ENCODE measurements around the gene CFAP299. TPM values are rescaled to one million over a fixed set of nuclear protein-coding genes. Genes with fewer than 3 reads are reported as not detected.
"Not testable (repeated sequence)": the region's sequence is repeated elsewhere in the genome, so short reads cannot be mapped to it uniquely, and the experiment has no call there.

The CFAP299 gene
- total RNA-seq, 1 donor from 2014 or later, result not detected

- intact Hi-C loops (cut with micrococcal nuclease), result no loop called here
- H3K9me3 Mint-ChIP-seq, result no peaks in the 10 kb centered on the region
- H3K4me1 Mint-ChIP-seq (ENCODE audit: low read depth), result no peaks in the 10 kb centered on the region
- no peak for DNase-seq (ENCODE audit: low spot score)
- peaks cover 19% of the 10 kb centered on the region for H3K27me3 Mint-ChIP-seq (ENCODE audit: insufficient read depth)
- H3K36me3 Mint-ChIP-seq (ENCODE audit: low read depth), result no peaks in the 10 kb centered on the region
- no peak overlapping the region for H3K27ac Mint-ChIP-seq
- H3K4me3 Mint-ChIP-seq, result no peak overlapping the region
Observed at GRCh38 chr4:80309294-80310004, 26.1 kb upstream of the CFAP299 start.

GRCh38 chr4:80311130-80311529 lies 24.4 kb upstream of the CFAP299 start:
- Mint-ChIP-seq H3K27me3 (ENCODE audit: insufficient read depth) (peaks cover 14% of the 10 kb centered on the region), H3K27ac (no peak overlapping the region), H3K9me3 (no peaks in the 10 kb centered on the region), H3K4me1 (ENCODE audit: low read depth) (no peaks in the 10 kb centered on the region), H3K36me3 (ENCODE audit: low read depth) (no peaks in the 10 kb centered on the region), H3K4me3 (no peak overlapping the region)
- intact Hi-C loops (cut with micrococcal nuclease), result no loop called here
- no peak for DNase-seq (ENCODE audit: low spot score)

GRCh38 chr4:80312124-80312523 lies 23.4 kb upstream of the CFAP299 start:
- no peak overlapping the region for H3K27ac Mint-ChIP-seq
- H3K9me3 Mint-ChIP-seq, result no peaks in the 10 kb centered on the region
- peaks cover 4% of the 10 kb centered on the region for H3K27me3 Mint-ChIP-seq (ENCODE audit: insufficient read depth)
- no peaks in the 10 kb centered on the region for H3K36me3 Mint-ChIP-seq (ENCODE audit: low read depth)
- intact Hi-C loops (cut with micrococcal nuclease), result no loop called here
- no peaks in the 10 kb centered on the region for H3K4me1 Mint-ChIP-seq (ENCODE audit: low read depth)
- no peak for DNase-seq (ENCODE audit: low spot score)
- H3K4me3 Mint-ChIP-seq, result no peak overlapping the region

- no peak for DNase-seq (ENCODE audit: low spot score)
- H3K4me1 Mint-ChIP-seq (ENCODE audit: low read depth), result no peaks in the 10 kb centered on the region
- intact Hi-C loops (cut with micrococcal nuclease), result no loop called here
- H3K27me3 Mint-ChIP-seq (ENCODE audit: insufficient read depth), result peaks cover 6% of the 10 kb centered on the region
- H3K36me3 Mint-ChIP-seq (ENCODE audit: low read depth), result no peaks in the 10 kb centered on the region
- H3K9me3 Mint-ChIP-seq, result no peaks in the 10 kb centered on the region
- no peak overlapping the region for H3K27ac Mint-ChIP-seq
- no peak overlapping the region for H3K4me3 Mint-ChIP-seq
Observed at GRCh38 chr4:80313627-80314026, 21.9 kb upstream of the CFAP299 start.

- H3K27me3 Mint-ChIP-seq (ENCODE audit: insufficient read depth), result peaks cover 10% of the 10 kb centered on the region
- H3K4me3 Mint-ChIP-seq; intact Hi-C loops (cut with micrococcal nuclease); H3K27ac Mint-ChIP-seq; DNase-seq (ENCODE audit: low spot score); H3K36me3 Mint-ChIP-seq (ENCODE audit: low read depth); H3K4me1 Mint-ChIP-seq (ENCODE audit: low read depth); H3K9me3 Mint-ChIP-seq: not testable (repeated sequence)
Observed at GRCh38 chr4:80315848-80316247, 19.7 kb upstream of the CFAP299 start.

GRCh38 chr4:80321341-80321740 lies 14.2 kb upstream of the CFAP299 start:
- Mint-ChIP-seq H3K27ac (no peak overlapping the region), H3K27me3 (ENCODE audit: insufficient read depth) (peaks cover 14% of the 10 kb centered on the region), H3K9me3 (no peaks in the 10 kb centered on the region), H3K4me1 (ENCODE audit: low read depth) (no peaks in the 10 kb centered on the region), H3K4me3 (no peak overlapping the region), H3K36me3 (ENCODE audit: low read depth) (no peaks in the 10 kb centered on the region)
- DNase-seq (ENCODE audit: low spot score), result no peak
- intact Hi-C loops (cut with micrococcal nuclease), result no loop called here

- Mint-ChIP-seq H3K4me1 (ENCODE audit: low read depth) (no peaks in the 10 kb centered on the region), H3K27ac (no peak overlapping the region), H3K4me3 (no peak overlapping the region), H3K27me3 (ENCODE audit: insufficient read depth) (peaks cover 14% of the 10 kb centered on the region), H3K9me3 (no peaks in the 10 kb centered on the region), H3K36me3 (ENCODE audit: low read depth) (no peaks in the 10 kb centered on the region)
- DNase-seq (ENCODE audit: low spot score), result no peak
- intact Hi-C loops (cut with micrococcal nuclease), result no loop called here
Observed at GRCh38 chr4:80321776-80322175, 13.8 kb upstream of the CFAP299 start.

- Mint-ChIP-seq H3K27me3 (ENCODE audit: insufficient read depth) (peaks cover 14% of the 10 kb centered on the region), H3K27ac (no peak overlapping the region), H3K9me3 (no peaks in the 10 kb centered on the region), H3K36me3 (ENCODE audit: low read depth) (no peaks in the 10 kb centered on the region), H3K4me1 (ENCODE audit: low read depth) (no peaks in the 10 kb centered on the region), H3K4me3 (no peak overlapping the region)
- no peak for DNase-seq (ENCODE audit: low spot score)
- intact Hi-C loops (cut with micrococcal nuclease), result no loop called here
Observed at GRCh38 chr4:80322716-80323115, 12.8 kb upstream of the CFAP299 start.

- Mint-ChIP-seq H3K27ac (no peak overlapping the region), H3K4me1 (ENCODE audit: low read depth) (no peaks in the 10 kb centered on the region), H3K27me3 (ENCODE audit: insufficient read depth) (peaks cover 10% of the 10 kb centered on the region), H3K36me3 (ENCODE audit: low read depth) (no peaks in the 10 kb centered on the region), H3K4me3 (no peak overlapping the region), H3K9me3 (no peaks in the 10 kb centered on the region)
- intact Hi-C loops (cut with micrococcal nuclease), result no loop called here
- DNase-seq (ENCODE audit: low spot score), result no peak
Observed at GRCh38 chr4:80324171-80324570, 11.4 kb upstream of the CFAP299 start.

GRCh38 chr4:80331693-80332092 lies 3.8 kb upstream of the CFAP299 start:
- Mint-ChIP-seq H3K27me3 (ENCODE audit: insufficient read depth) (peaks cover 20% of the 10 kb centered on the region), H3K9me3 (no peaks in the 10 kb centered on the region), H3K27ac (no peak overlapping the region), H3K36me3 (ENCODE audit: low read depth) (no peaks in the 10 kb centered on the region), H3K4me3 (no peak overlapping the region), H3K4me1 (ENCODE audit: low read depth) (peaks cover 7% of the 10 kb centered on the region)
- intact Hi-C loops (cut with micrococcal nuclease), result no loop called here
- DNase-seq (ENCODE audit: low spot score), result no peak

GRCh38 chr4:80333121-80333520 lies 2.4 kb upstream of the CFAP299 start:
- intact Hi-C loops (cut with micrococcal nuclease), result no loop called here
- no peak overlapping the region for H3K27ac Mint-ChIP-seq
- peaks cover 24% of the 10 kb centered on the region for H3K27me3 Mint-ChIP-seq (ENCODE audit: insufficient read depth)
- peaks cover 7% of the 10 kb centered on the region for H3K4me1 Mint-ChIP-seq (ENCODE audit: low read depth)
- no peaks in the 10 kb centered on the region for H3K9me3 Mint-ChIP-seq
- H3K4me3 Mint-ChIP-seq, result no peak overlapping the region
- H3K36me3 Mint-ChIP-seq (ENCODE audit: low read depth), result no peaks in the 10 kb centered on the region
- DNase-seq (ENCODE audit: low spot score), result no peak

- Mint-ChIP-seq H3K4me1 (ENCODE audit: low read depth) (peaks cover 7% of the 10 kb centered on the region), H3K27ac (no peak overlapping the region), H3K9me3 (no peaks in the 10 kb centered on the region), H3K36me3 (ENCODE audit: low read depth) (no peaks in the 10 kb centered on the region), H3K4me3 (no peak overlapping the region), H3K27me3 (ENCODE audit: insufficient read depth) (peaks cover 24% of the 10 kb centered on the region)
- intact Hi-C loops (cut with micrococcal nuclease), result no loop called here
- no peak for DNase-seq (ENCODE audit: low spot score)
Observed at GRCh38 chr4:80334568-80334967, 962 bp upstream of the CFAP299 start.

- peaks cover 24% of the 10 kb centered on the region for H3K27me3 Mint-ChIP-seq (ENCODE audit: insufficient read depth)
- no peak overlapping the region for H3K27ac Mint-ChIP-seq
- intact Hi-C loops (cut with micrococcal nuclease), result loop anchor here (5.0 kb wide), 1 partner anchor 68 kb away; the partner anchor contains the start of gene FGF5
- peak overlapping the region; percentile 58 for H3K4me3 Mint-ChIP-seq
- peaks cover 7% of the 10 kb centered on the region for H3K4me1 Mint-ChIP-seq (ENCODE audit: low read depth)
- no peaks in the 10 kb centered on the region for H3K9me3 Mint-ChIP-seq
- DNase-seq (ENCODE audit: low spot score), result no peak
- no peaks in the 10 kb centered on the region for H3K36me3 Mint-ChIP-seq (ENCODE audit: low read depth)
Observed at GRCh38 chr4:80335226-80335553, 340 bp upstream of the CFAP299 start.

GRCh38 chr4:80336582-80336981 lies 1.1 kb downstream of the CFAP299 start:
- DNase-seq (ENCODE audit: low spot score), result no peak
- peaks cover 7% of the 10 kb centered on the region for H3K4me1 Mint-ChIP-seq (ENCODE audit: low read depth)
- no peak overlapping the region for H3K27ac Mint-ChIP-seq
- peaks cover 24% of the 10 kb centered on the region for H3K27me3 Mint-ChIP-seq (ENCODE audit: insufficient read depth)
- H3K4me3 Mint-ChIP-seq, result no peak overlapping the region
- H3K9me3 Mint-ChIP-seq, result no peaks in the 10 kb centered on the region
- H3K36me3 Mint-ChIP-seq (ENCODE audit: low read depth), result no peaks in the 10 kb centered on the region
- intact Hi-C loops (cut with micrococcal nuclease), result loop anchor here (5.0 kb wide), 1 partner anchor 69 kb away; the partner anchor contains the start of gene FGF5
